Endothelial cell of umbilical vein (primary cell): ENCODE data around the gene IL25.

ENCODE experiments used
- POLR2A ChIP-seq: IDR thresholded peaks from 2 replicates; pipeline ENCODE4 v1.6.1; 2012; ENCODE audit warnings: low read depth, mild to moderate bottlenecking, control low read depth, low read length
- POLR2AphosphoS5 ChIP-seq: IDR thresholded peaks from 2 replicates; pipeline ENCODE4 v1.6.1; 2012; ENCODE audit warnings: low read depth, mild to moderate bottlenecking, control low read depth, low read length, moderate library complexity; ENCODE audit not compliant: insufficient read depth
- TF ChIP-seq, protein P1 (sequence below), 2 donors: IDR thresholded peaks; 1 replicate in 1 of 2; 2 replicates in 1 of 2; pipeline ENCODE4 v1.5.1; 2011; ENCODE audit warnings: low read length in 2 of 2, mild to moderate bottlenecking in 2 of 2, moderate library complexity in 2 of 2, control low read depth in 1 of 2, inconsistent platforms in 1 of 2, low read depth in 1 of 2; ENCODE audit not compliant: insufficient read depth in 1 of 2; ENCODE audit errors: extremely low read depth in 1 of 2

- TF ChIP-seq, protein P1, sequence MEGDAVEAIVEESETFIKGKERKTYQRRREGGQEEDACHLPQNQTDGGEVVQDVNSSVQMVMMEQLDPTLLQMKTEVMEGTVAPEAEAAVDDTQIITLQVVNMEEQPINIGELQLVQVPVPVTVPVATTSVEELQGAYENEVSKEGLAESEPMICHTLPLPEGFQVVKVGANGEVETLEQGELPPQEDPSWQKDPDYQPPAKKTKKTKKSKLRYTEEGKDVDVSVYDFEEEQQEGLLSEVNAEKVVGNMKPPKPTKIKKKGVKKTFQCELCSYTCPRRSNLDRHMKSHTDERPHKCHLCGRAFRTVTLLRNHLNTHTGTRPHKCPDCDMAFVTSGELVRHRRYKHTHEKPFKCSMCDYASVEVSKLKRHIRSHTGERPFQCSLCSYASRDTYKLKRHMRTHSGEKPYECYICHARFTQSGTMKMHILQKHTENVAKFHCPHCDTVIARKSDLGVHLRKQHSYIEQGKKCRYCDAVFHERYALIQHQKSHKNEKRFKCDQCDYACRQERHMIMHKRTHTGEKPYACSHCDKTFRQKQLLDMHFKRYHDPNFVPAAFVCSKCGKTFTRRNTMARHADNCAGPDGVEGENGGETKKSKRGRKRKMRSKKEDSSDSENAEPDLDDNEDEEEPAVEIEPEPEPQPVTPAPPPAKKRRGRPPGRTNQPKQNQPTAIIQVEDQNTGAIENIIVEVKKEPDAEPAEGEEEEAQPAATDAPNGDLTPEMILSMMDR (IDR thresholded peaks at IDR 0.05; ENCODE audit: extremely low read depth in 1 of 2, insufficient read depth in 1 of 2, low read depth in 1 of 2, low read length in 2 of 2), result no peak
- TF ChIP-seq POLR2A (no peak), POLR2AphosphoS5 (no peak)
These were observed 4.6 kb downstream of the IL25 start for GRCh38 chr14:23377198-23377550.
